ENCODE data around the gene TSPAN3.

Gene TSPAN3

GRCh38 chr15:77070495-77071304 lies at the start of gene TSPAN3:
TSPAN3 (minus strand) TSS chr15:77071109; CDS start chr15:77070954, 155 bp downstream.
- peak within 1 kb of the TSS; percentile 92 for H3K9ac ChIP-seq (ENCODE audit: low read length)
- peaks cover 3% of the 10 kb centered on the region; the same call in 1 of the 2 replicates for H3K36me3 ChIP-seq (ENCODE audit: control insufficient read depth, insufficient read depth, low read length)
- H3K9me3 ChIP-seq (ENCODE audit: control insufficient read depth, insufficient read depth, low read depth, low read length), result no peaks in the 10 kb centered on the region
- peak within 1 kb of the TSS; percentile 68; the same call in 1 of the 2 replicates for H3K27ac ChIP-seq (ENCODE audit: low read depth, low read length)
- H3K4me1 ChIP-seq (ENCODE audit: control insufficient read depth, insufficient read depth, low read length), result peaks cover 19% of the 10 kb centered on the region
- peak within 1 kb of the TSS; percentile 92 for H3K4me3 ChIP-seq (ENCODE audit: low read depth, low read length)
- no peaks in the 10 kb centered on the region for H3K27me3 ChIP-seq (ENCODE audit: control insufficient read depth, insufficient read depth, low read length)

- H3K27me3 ChIP-seq (ENCODE audit: control insufficient read depth, insufficient read depth, low read length), result no peaks in the 10 kb centered on the region
- H3K36me3 ChIP-seq (ENCODE audit: control insufficient read depth, insufficient read depth, low read length), result no peaks in the 10 kb centered on the region
- H3K27ac ChIP-seq (ENCODE audit: low read depth, low read length), result no peak overlapping the region
- H3K4me1 ChIP-seq (ENCODE audit: control insufficient read depth, insufficient read depth, low read length), result peaks cover 9% of the 10 kb centered on the region
- H3K9ac ChIP-seq (ENCODE audit: low read length), result no peak overlapping the region
- no peak overlapping the region for H3K4me3 ChIP-seq (ENCODE audit: low read depth, low read length)
- no peaks in the 10 kb centered on the region for H3K9me3 ChIP-seq (ENCODE audit: control insufficient read depth, insufficient read depth, low read depth, low read length)
Measured at GRCh38 chr15:77120576-77120975, 49.7 kb upstream of the TSPAN3 start.

- Histone ChIP-seq H3K27ac (ENCODE audit: low read depth, low read length) (no peak overlapping the region), H3K9ac (ENCODE audit: low read length) (no peak overlapping the region)
Measured at GRCh38 chr15:77119446-77119845, 48.5 kb upstream of the TSPAN3 start.

GRCh38 chr15:77118882-77119321 lies 48.0 kb upstream of the TSPAN3 start:
- Histone ChIP-seq H3K27me3 (ENCODE audit: control insufficient read depth, insufficient read depth, low read length) (no peaks in the 10 kb centered on the region), H3K36me3 (ENCODE audit: control insufficient read depth, insufficient read depth, low read length) (peaks cover 8% of the 10 kb centered on the region; the same call in 1 of the 2 replicates), H3K4me3 (ENCODE audit: low read depth, low read length) (no peak overlapping the region), H3K9ac (ENCODE audit: low read length) (no peak overlapping the region), H3K9me3 (ENCODE audit: control insufficient read depth, insufficient read depth, low read depth, low read length) (no peaks in the 10 kb centered on the region), H3K27ac (ENCODE audit: low read depth, low read length) (no peak overlapping the region), H3K4me1 (ENCODE audit: control insufficient read depth, insufficient read depth, low read length) (peaks cover 9% of the 10 kb centered on the region)

More at GRCh38 chr15:77119446-77119845, 48.5 kb upstream of the TSPAN3 start:
- peaks cover 9% of the 10 kb centered on the region for H3K4me1 ChIP-seq (ENCODE audit: control insufficient read depth, insufficient read depth, low read length)
- no peak overlapping the region for H3K4me3 ChIP-seq (ENCODE audit: low read depth, low read length)
- H3K9me3 ChIP-seq (ENCODE audit: control insufficient read depth, insufficient read depth, low read depth, low read length), result no peaks in the 10 kb centered on the region
- peaks cover 5% of the 10 kb centered on the region; the same call in 1 of the 2 replicates for H3K36me3 ChIP-seq (ENCODE audit: control insufficient read depth, insufficient read depth, low read length)
- no peaks in the 10 kb centered on the region for H3K27me3 ChIP-seq (ENCODE audit: control insufficient read depth, insufficient read depth, low read length)

GRCh38 chr15:77115179-77115578 lies 44.3 kb upstream of the TSPAN3 start:
- Histone ChIP-seq H3K27ac (ENCODE audit: low read depth, low read length) (no peak overlapping the region), H3K4me3 (ENCODE audit: low read depth, low read length) (no peak overlapping the region), H3K9me3 (ENCODE audit: control insufficient read depth, insufficient read depth, low read depth, low read length) (no peaks in the 10 kb centered on the region), H3K9ac (ENCODE audit: low read length) (no peak overlapping the region), H3K36me3 (ENCODE audit: control insufficient read depth, insufficient read depth, low read length) (peaks cover 8% of the 10 kb centered on the region; the same call in 1 of the 2 replicates), H3K27me3 (ENCODE audit: control insufficient read depth, insufficient read depth, low read length) (no peaks in the 10 kb centered on the region), H3K4me1 (ENCODE audit: control insufficient read depth, insufficient read depth, low read length) (peaks cover 4% of the 10 kb centered on the region; the same call in 1 of the 2 replicates)

GRCh38 chr15:77112838-77113504 lies 42.1 kb upstream of the TSPAN3 start:
- Histone ChIP-seq H3K27ac (ENCODE audit: low read depth, low read length) (no peak overlapping the region), H3K36me3 (ENCODE audit: control insufficient read depth, insufficient read depth, low read length) (peaks cover 8% of the 10 kb centered on the region; the same call in 1 of the 2 replicates), H3K4me1 (ENCODE audit: control insufficient read depth, insufficient read depth, low read length) (no peaks in the 10 kb centered on the region), H3K9me3 (ENCODE audit: control insufficient read depth, insufficient read depth, low read depth, low read length) (no peaks in the 10 kb centered on the region), H3K9ac (ENCODE audit: low read length) (no peak overlapping the region), H3K4me3 (ENCODE audit: low read depth, low read length) (no peak overlapping the region), H3K27me3 (ENCODE audit: control insufficient read depth, insufficient read depth, low read length) (no peaks in the 10 kb centered on the region)

GRCh38 chr15:77111789-77112188 lies 40.9 kb upstream of the TSPAN3 start:
- no peak overlapping the region for H3K4me3 ChIP-seq (ENCODE audit: low read depth, low read length)
- H3K27me3 ChIP-seq (ENCODE audit: control insufficient read depth, insufficient read depth, low read length), result no peaks in the 10 kb centered on the region
- no peak overlapping the region for H3K27ac ChIP-seq (ENCODE audit: low read depth, low read length)
- 0 out of 2 replicates have a peak, but pooled peaks cover 3% of the 10 kb centered on the region for H3K4me1 ChIP-seq (ENCODE audit: control insufficient read depth, insufficient read depth, low read length)
- no peak overlapping the region for H3K9ac ChIP-seq (ENCODE audit: low read length)
- H3K36me3 ChIP-seq (ENCODE audit: control insufficient read depth, insufficient read depth, low read length), result peaks cover 8% of the 10 kb centered on the region; the same call in 1 of the 2 replicates
- H3K9me3 ChIP-seq (ENCODE audit: control insufficient read depth, insufficient read depth, low read depth, low read length), result no peaks in the 10 kb centered on the region

GRCh38 chr15:77107531-77108355 lies 36.8 kb upstream of the TSPAN3 start:
- Histone ChIP-seq H3K36me3 (ENCODE audit: control insufficient read depth, insufficient read depth, low read length) (no peaks in the 10 kb centered on the region), H3K9me3 (ENCODE audit: control insufficient read depth, insufficient read depth, low read depth, low read length) (no peaks in the 10 kb centered on the region), H3K9ac (ENCODE audit: low read length) (no peak overlapping the region), H3K27ac (ENCODE audit: low read depth, low read length) (no peak overlapping the region), H3K27me3 (ENCODE audit: control insufficient read depth, insufficient read depth, low read length) (no peaks in the 10 kb centered on the region), H3K4me1 (ENCODE audit: control insufficient read depth, insufficient read depth, low read length) (0 out of 2 replicates have a peak, but pooled peaks cover 3% of the 10 kb centered on the region), H3K4me3 (ENCODE audit: low read depth, low read length) (no peak overlapping the region)

GRCh38 chr15:77107068-77107467 lies 36.2 kb upstream of the TSPAN3 start:
- H3K27me3 ChIP-seq (ENCODE audit: control insufficient read depth, insufficient read depth, low read length), result no peaks in the 10 kb centered on the region
- H3K4me3 ChIP-seq (ENCODE audit: low read depth, low read length), result no peak overlapping the region
- 0 out of 2 replicates have a peak, but pooled peaks cover 3% of the 10 kb centered on the region for H3K4me1 ChIP-seq (ENCODE audit: control insufficient read depth, insufficient read depth, low read length)
- no peaks in the 10 kb centered on the region for H3K36me3 ChIP-seq (ENCODE audit: control insufficient read depth, insufficient read depth, low read length)
- no peaks in the 10 kb centered on the region for H3K9me3 ChIP-seq (ENCODE audit: control insufficient read depth, insufficient read depth, low read depth, low read length)
- H3K27ac ChIP-seq (ENCODE audit: low read depth, low read length), result no peak overlapping the region
- no peak overlapping the region for H3K9ac ChIP-seq (ENCODE audit: low read length)

GRCh38 chr15:77104155-77104554 lies 33.2 kb upstream of the TSPAN3 start:
- H3K27ac ChIP-seq (ENCODE audit: low read depth, low read length), result no peak overlapping the region
- H3K27me3 ChIP-seq (ENCODE audit: control insufficient read depth, insufficient read depth, low read length), result no peaks in the 10 kb centered on the region
- no peaks in the 10 kb centered on the region for H3K9me3 ChIP-seq (ENCODE audit: control insufficient read depth, insufficient read depth, low read depth, low read length)
- no peak overlapping the region for H3K4me3 ChIP-seq (ENCODE audit: low read depth, low read length)
- no peaks in the 10 kb centered on the region for H3K36me3 ChIP-seq (ENCODE audit: control insufficient read depth, insufficient read depth, low read length)
- H3K4me1 ChIP-seq (ENCODE audit: control insufficient read depth, insufficient read depth, low read length), result 0 out of 2 replicates have a peak, but pooled peaks cover 3% of the 10 kb centered on the region
- H3K9ac ChIP-seq (ENCODE audit: low read length), result no peak overlapping the region
